Mesenchymal stem cell (in vitro differentiated cells and primary cell): Measurements from ENCODE around the gene SGPP1.
A peak's percentile ranks its signal among the peaks of the same experiment; 100 is the strongest.

ENCODE experiments used
- DNase-seq: peaks from one replicate; pipeline ENCODE4 v3.0.0-alpha.2; 2013
- H2AFZ ChIP-seq: one replicate; pipeline ENCODE4 v1.6.1; 2013; ENCODE audit warnings: low read depth, mild to moderate bottlenecking, control low read depth, inconsistent platforms, low read length, moderate library complexity
- H2AK5ac ChIP-seq: 2 replicates; pipeline ENCODE4 v1.6.1; 2013; ENCODE audit warnings: low read length, moderate library complexity, mild to moderate bottlenecking, inconsistent platforms; ENCODE audit not compliant: severe bottlenecking
- H2BK120ac ChIP-seq: one replicate; pipeline ENCODE4 v1.6.1; 2013; ENCODE audit warnings: low read depth, mild to moderate bottlenecking, inconsistent platforms, low read length, moderate library complexity
- H2BK12ac ChIP-seq, 2 experiments: one replicate each; pipeline ENCODE4 v1.6.1; 2013; ENCODE audit warnings: inconsistent platforms in 2 of 2, low read length in 2 of 2, mild to moderate bottlenecking in 2 of 2, moderate library complexity in 2 of 2, control low read depth in 1 of 2
- H2BK15ac ChIP-seq: one replicate; pipeline ENCODE4 v1.6.1; 2013; ENCODE audit warnings: mild to moderate bottlenecking, low read depth, inconsistent platforms; ENCODE audit not compliant: poor library complexity, severe bottlenecking
- H2BK5ac ChIP-seq: 2 replicates; pipeline ENCODE4 v1.6.1; 2013; ENCODE audit warnings: low read depth, mild to moderate bottlenecking, low read length, control low read depth, inconsistent platforms; ENCODE audit not compliant: poor library complexity, severe bottlenecking
- H3K14ac ChIP-seq, 2 experiments: one replicate each; pipeline ENCODE4 v1.6.1; 2013; ENCODE audit warnings: inconsistent platforms in 2 of 2, low read length in 2 of 2, control low read depth in 1 of 2, mild to moderate bottlenecking in 1 of 2, moderate library complexity in 1 of 2
- H3K18ac ChIP-seq, 2 experiments: one replicate each; pipeline ENCODE4 v1.6.1; 2013; ENCODE audit warnings: inconsistent platforms in 2 of 2, low read length in 2 of 2, control low read depth in 1 of 2, low read depth in 1 of 2, mild to moderate bottlenecking in 1 of 2
- H3K23ac ChIP-seq, 2 experiments: one replicate each; pipeline ENCODE4 v1.6.1; 2013; ENCODE audit warnings: inconsistent platforms in 2 of 2, low read length in 2 of 2, mild to moderate bottlenecking in 2 of 2, moderate library complexity in 2 of 2, control low read depth in 1 of 2
- H3K27ac ChIP-seq: 2 replicates; pipeline ENCODE4 v1.5.1; 2013; ENCODE audit warnings: mild to moderate bottlenecking, moderate library complexity, low read length, control low read depth, inconsistent platforms; ENCODE audit not compliant: poor library complexity, severe bottlenecking
- H3K27me3 ChIP-seq, 2 experiments: 2 replicates each; pipeline versions ENCODE4 v1.6.1 to v1.7.0; 2013; ENCODE audit warnings: low read length in 2 of 2, mild to moderate bottlenecking in 2 of 2, moderate library complexity in 2 of 2, control low read depth in 1 of 2, inconsistent platforms in 1 of 2; ENCODE audit not compliant: control insufficient read depth in 1 of 2, insufficient read depth in 1 of 2
- H3K36me3 ChIP-seq, 2 experiments: 2 replicates each; pipeline versions ENCODE4 v1.6.1 to v1.7.0; 2013; ENCODE audit warnings: low read length in 2 of 2, control low read depth in 1 of 2, inconsistent platforms in 1 of 2, low read depth in 1 of 2, mild to moderate bottlenecking in 1 of 2; ENCODE audit not compliant: insufficient read depth in 2 of 2, control insufficient read depth in 1 of 2
- H3K4ac ChIP-seq, 2 experiments: one replicate each; pipeline ENCODE4 v1.6.1; 2013; ENCODE audit warnings: inconsistent platforms in 2 of 2, low read length in 2 of 2, mild to moderate bottlenecking in 2 of 2, moderate library complexity in 2 of 2, control low read depth in 1 of 2, low read depth in 1 of 2
- H3K4me1 ChIP-seq: 2 replicates; pipeline ENCODE4 v1.6.1; 2013; ENCODE audit warnings: low read depth, low read length, control low read depth; ENCODE audit not compliant: control insufficient read depth, insufficient read depth
- H3K4me2 ChIP-seq: 2 replicates; pipeline ENCODE4 v1.6.1; 2013; ENCODE audit warnings: low read length, mild to moderate bottlenecking, inconsistent platforms; ENCODE audit not compliant: poor library complexity, severe bottlenecking
- H3K4me3 ChIP-seq, 2 experiments: 2 replicates each; pipeline versions ENCODE4 v1.5.1 to v1.7.0; 2013; ENCODE audit warnings: low read length in 2 of 2, mild to moderate bottlenecking in 2 of 2, control low read depth in 1 of 2, low read depth in 1 of 2; ENCODE audit not compliant: insufficient read depth in 1 of 2
- H3K79me1 ChIP-seq: replicated peaks from 2 replicates; pipeline ENCODE4 v1.6.1; 2013; ENCODE audit warnings: mild to moderate bottlenecking, control low read depth, low read length, inconsistent platforms; ENCODE audit not compliant: poor library complexity, severe bottlenecking
- H3K9ac ChIP-seq: 2 replicates; pipeline ENCODE4 v1.7.0; 2013; ENCODE audit warnings: mild to moderate bottlenecking, low read length, moderate library complexity
- H3K9me3 ChIP-seq: 2 replicates; pipeline ENCODE4 v1.7.0; 2013; ENCODE audit warnings: mild to moderate bottlenecking, low read length; ENCODE audit not compliant: control insufficient read depth
- H4K8ac ChIP-seq: one replicate; pipeline ENCODE4 v1.6.1; 2013; ENCODE audit warnings: inconsistent platforms, mild to moderate bottlenecking, low read length, moderate library complexity
- H4K91ac ChIP-seq: one replicate; pipeline ENCODE4 v1.6.1; 2013; ENCODE audit warnings: mild to moderate bottlenecking, low read length, inconsistent platforms
- WGBS: methylation state at CpG from one replicate; pipeline ENCODE4 v1.1.7; 2013; ENCODE audit warnings: mixed read lengths; 5-methylcytosine and 5-hydroxymethylcytosine counted together

The SGPP1 gene

GRCh38 chr14:63710497-63710896 lies 17.4 kb downstream of the SGPP1 start:
- H3K18ac ChIP-seq: no peak overlapping the region
- peaks cover 3% of the 10 kb centered on the region for H3K9me3 ChIP-seq
- no peak overlapping the region for H3K27ac ChIP-seq
- no peak overlapping the region for H2BK15ac ChIP-seq
- H3K14ac ChIP-seq: no peak overlapping the region
- no peak overlapping the region for H4K8ac ChIP-seq
- H2BK120ac ChIP-seq: no peak overlapping the region
- no peaks in the 10 kb centered on the region for H3K27me3 ChIP-seq
- H3K9ac ChIP-seq: no peak overlapping the region
- no peak overlapping the region for H2BK12ac ChIP-seq
- H2AK5ac ChIP-seq: no peak overlapping the region
- H3K23ac ChIP-seq: no peak overlapping the region
- H2AFZ ChIP-seq: no peak overlapping the region
- H3K4me3 ChIP-seq: no peak overlapping the region
- H3K4me2 ChIP-seq: no peak overlapping the region
- WGBS: 73% methylated on average over 2 of the region's 4 CpGs
- no peak overlapping the region for H2BK5ac ChIP-seq
- no peaks in the 10 kb centered on the region for H3K4me1 ChIP-seq
- peak; percentile 29 for DNase-seq
- H3K79me1 ChIP-seq: peaks cover 19% of the 10 kb centered on the region
- H3K4ac ChIP-seq: no peak overlapping the region
- H3K36me3 ChIP-seq: peaks cover 3% of the 10 kb centered on the region in 2 experiments
- H4K91ac ChIP-seq: no peak overlapping the region

- H4K8ac ChIP-seq: no peak overlapping the region
- peaks cover 15% of the 10 kb centered on the region for H3K79me1 ChIP-seq
- no peak overlapping the region for H2AK5ac ChIP-seq
- no peak overlapping the region for H3K9ac ChIP-seq
- H3K9me3 ChIP-seq: no peaks in the 10 kb centered on the region
- no peak for DNase-seq
- no peak overlapping the region for H2BK120ac ChIP-seq
- no peak overlapping the region for H3K4ac ChIP-seq
- WGBS: 100% methylated on average over 1 of the region's 2 CpGs
- H2BK15ac ChIP-seq: no peak overlapping the region
- peaks cover 0 to under 1% of the 10 kb centered on the region in 2 experiments for H3K36me3 ChIP-seq
- H3K14ac ChIP-seq: no peak overlapping the region
- H3K18ac ChIP-seq: no peak overlapping the region
- no peak overlapping the region for H2BK5ac ChIP-seq
- no peak overlapping the region for H4K91ac ChIP-seq
- H3K4me3 ChIP-seq: no peak overlapping the region
- no peak overlapping the region for H3K23ac ChIP-seq
- no peaks in the 10 kb centered on the region for H3K27me3 ChIP-seq
- no peak overlapping the region for H2BK12ac ChIP-seq
- no peak overlapping the region for H3K4me2 ChIP-seq
- H2AFZ ChIP-seq: no peak overlapping the region
- H3K27ac ChIP-seq: no peak overlapping the region
- H3K4me1 ChIP-seq: no peaks in the 10 kb centered on the region
These were observed 18.3 kb downstream of the SGPP1 start for GRCh38 chr14:63709589-63709988.

GRCh38 chr14:63707216-63707615 lies 20.6 kb downstream of the SGPP1 start:
- Histone ChIP-seq H3K9ac (no peak overlapping the region), H2BK12ac (no peak overlapping the region), H4K91ac (no peak overlapping the region), H2BK15ac (no peak overlapping the region), H3K79me1 (peaks cover 16% of the 10 kb centered on the region), H2BK5ac (no peak overlapping the region), H3K27ac (no peak overlapping the region), H2AFZ (no peak overlapping the region), H4K8ac (no peak overlapping the region), H3K23ac (no peak overlapping the region), H3K27me3 (no peaks in the 10 kb centered on the region), H3K4me2 (no peak overlapping the region), H3K14ac (no peak overlapping the region), H3K9me3 (no peaks in the 10 kb centered on the region), H2BK120ac (no peak overlapping the region), H3K4ac (no peak overlapping the region), H3K36me3 (no peaks in the 10 kb centered on the region), H3K18ac (no peak overlapping the region), H3K4me3 (no peak overlapping the region), H3K4me1 (no peaks in the 10 kb centered on the region), H2AK5ac (no peak overlapping the region)
- WGBS: 92% methylated on average over 8 of the region's 8 CpGs
- no peak for DNase-seq

- no peak for DNase-seq
- Histone ChIP-seq H3K79me1 (peaks cover 22% of the 10 kb centered on the region), H4K91ac (no peak overlapping the region), H2BK5ac (no peak overlapping the region), H2AK5ac (no peak overlapping the region), H3K18ac (no peak overlapping the region), H2AFZ (no peak overlapping the region), H2BK120ac (no peak overlapping the region), H3K27me3 (no peaks in the 10 kb centered on the region), H3K4me2 (no peak overlapping the region), H3K27ac (no peak overlapping the region), H3K9ac (no peak overlapping the region), H3K4ac (no peak overlapping the region), H3K14ac (no peak overlapping the region), H4K8ac (no peak overlapping the region), H3K36me3 (no peaks in the 10 kb centered on the region), H3K4me1 (no peaks in the 10 kb centered on the region), H3K4me3 (no peak overlapping the region), H3K9me3 (no peaks in the 10 kb centered on the region), H2BK15ac (no peak overlapping the region), H2BK12ac (no peak overlapping the region), H3K23ac (no peak overlapping the region)
- WGBS: 100% methylated on average over 1 of the region's 4 CpGs
These were observed 22.2 kb downstream of the SGPP1 start for GRCh38 chr14:63705561-63706070.
